ENCODE results near the gene FSTL3. TPM values are rescaled to one million over a fixed set of nuclear protein-coding genes. Genes with fewer than 3 reads are reported as not detected.
"Not testable (repeated sequence)": the region's sequence is repeated elsewhere in the genome, so short reads cannot be mapped to it uniquely, and the experiment has no call there.

Gene FSTL3
- total RNA-seq, result 10 to 100 TPM in 1 of 2 donors, 1 to 10 TPM in 1; 4.1 to 10.1 TPM

DNA sequence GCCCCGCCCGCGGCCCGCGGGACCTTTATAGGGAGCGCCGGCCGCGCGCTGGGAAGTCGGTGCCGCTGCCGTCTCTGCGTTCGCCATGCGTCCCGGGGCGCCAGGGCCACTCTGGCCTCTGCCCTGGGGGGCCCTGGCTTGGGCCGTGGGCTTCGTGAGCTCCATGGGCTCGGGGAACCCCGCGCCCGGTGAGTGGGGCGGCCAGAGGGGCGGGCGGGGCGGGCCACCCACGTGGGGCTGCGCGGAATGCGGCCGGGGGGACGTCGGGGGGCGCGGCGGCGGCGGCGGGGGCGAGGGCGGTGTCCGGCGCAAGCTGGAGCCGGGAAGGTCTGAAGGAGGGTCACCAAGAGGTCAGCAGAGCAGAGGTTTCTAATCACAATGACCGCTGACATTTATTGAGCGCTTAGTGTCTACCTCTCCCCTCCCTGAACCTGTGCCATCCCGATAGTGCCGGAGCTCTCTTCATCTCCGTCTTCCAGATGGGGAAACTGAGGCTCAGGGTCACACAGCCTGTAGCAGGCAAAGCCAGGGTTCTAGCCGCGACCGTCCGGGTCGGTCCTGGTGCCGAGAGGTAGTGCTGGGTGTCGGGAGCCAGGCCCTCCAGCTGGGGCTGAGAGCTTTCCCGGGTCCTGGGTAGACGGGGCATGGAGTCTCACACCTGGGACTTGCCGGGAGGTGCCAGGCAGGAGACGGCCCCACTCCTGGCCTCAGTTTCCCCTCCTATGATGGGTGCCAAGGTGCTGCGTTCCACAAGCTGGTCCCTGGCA lies at the start of gene FSTL3:
Gene FSTL3, plus strand, starts transcription at position 54 of the 767 bp plus-strand sequence. Its CDS starts 32 bp downstream, at position 86.
- H3K27ac Mint-ChIP-seq, result no peak within 1 kb of the TSS
- no peaks in the 10 kb centered on the region for H3K36me3 Mint-ChIP-seq
- no peaks in the 10 kb centered on the region for H3K9me3 Mint-ChIP-seq
- no peak for DNase-seq (ENCODE audit: low spot score in 2 of 2)
- ATAC-seq, result no peak

- DNase-seq (ENCODE audit: low spot score in 2 of 2); ATAC-seq; H3K36me3 Mint-ChIP-seq; H3K27ac Mint-ChIP-seq; H3K9me3 Mint-ChIP-seq: not testable (repeated sequence)
Measured at GRCh38 chr19:626566-626965, 49.6 kb upstream of the FSTL3 start.

GRCh38 chr19:628168-628567 lies 48.0 kb upstream of the FSTL3 start:
- no peak overlapping the region for H3K27ac Mint-ChIP-seq
- DNase-seq (ENCODE audit: low spot score in 2 of 2) (peak in 1 of 2 donors; percentile 40), ATAC-seq (no peak)
- peaks cover 8 to 17% of the 10 kb centered on the region in 2 donors for H3K36me3 Mint-ChIP-seq
- no peaks in the 10 kb centered on the region for H3K9me3 Mint-ChIP-seq

- not testable (repeated sequence) for DNase-seq (ENCODE audit: low spot score in 2 of 2); H3K27ac Mint-ChIP-seq; ATAC-seq; H3K9me3 Mint-ChIP-seq
- H3K36me3 Mint-ChIP-seq, result peaks cover 8 to 17% of the 10 kb centered on the region in 2 donors
Measured at GRCh38 chr19:629515-629914, 46.7 kb upstream of the FSTL3 start.

- ATAC-seq (no peak), DNase-seq (ENCODE audit: low spot score in 2 of 2) (no peak)
- peaks cover 8 to 17% of the 10 kb centered on the region in 2 donors for H3K36me3 Mint-ChIP-seq
- no peaks in the 10 kb centered on the region for H3K9me3 Mint-ChIP-seq
- no peak overlapping the region for H3K27ac Mint-ChIP-seq
Measured at GRCh38 chr19:629961-630714, 46.1 kb upstream of the FSTL3 start.

DNA sequence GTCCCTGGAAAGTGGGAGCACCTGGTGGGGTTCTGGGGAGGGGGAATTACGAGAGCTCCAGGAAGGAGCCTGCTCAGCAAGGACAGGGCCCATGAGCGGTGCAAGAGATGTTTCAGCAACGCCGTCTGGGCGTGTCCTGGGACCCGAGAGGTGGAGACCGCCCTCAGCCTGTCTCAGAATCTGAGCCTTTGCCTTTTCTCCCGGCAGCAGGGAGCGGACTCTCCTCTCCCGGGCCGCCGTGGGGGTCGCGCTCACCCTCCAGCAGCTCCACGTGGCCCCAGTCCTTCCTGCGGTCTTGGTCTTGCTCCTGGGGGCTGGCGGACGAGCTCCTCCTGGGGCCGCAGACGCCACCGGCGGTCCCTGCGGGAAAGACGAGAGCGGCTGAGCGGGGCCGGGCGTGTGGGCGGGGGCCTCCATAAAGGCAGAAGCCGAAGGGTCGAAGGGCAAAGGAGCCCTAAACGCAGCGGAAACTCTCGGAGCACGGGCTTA lies 43.6 kb upstream of the FSTL3 start:
- peak; percentile 50 to 70 for DNase-seq (ENCODE audit: low spot score in 2 of 2)

DNA sequence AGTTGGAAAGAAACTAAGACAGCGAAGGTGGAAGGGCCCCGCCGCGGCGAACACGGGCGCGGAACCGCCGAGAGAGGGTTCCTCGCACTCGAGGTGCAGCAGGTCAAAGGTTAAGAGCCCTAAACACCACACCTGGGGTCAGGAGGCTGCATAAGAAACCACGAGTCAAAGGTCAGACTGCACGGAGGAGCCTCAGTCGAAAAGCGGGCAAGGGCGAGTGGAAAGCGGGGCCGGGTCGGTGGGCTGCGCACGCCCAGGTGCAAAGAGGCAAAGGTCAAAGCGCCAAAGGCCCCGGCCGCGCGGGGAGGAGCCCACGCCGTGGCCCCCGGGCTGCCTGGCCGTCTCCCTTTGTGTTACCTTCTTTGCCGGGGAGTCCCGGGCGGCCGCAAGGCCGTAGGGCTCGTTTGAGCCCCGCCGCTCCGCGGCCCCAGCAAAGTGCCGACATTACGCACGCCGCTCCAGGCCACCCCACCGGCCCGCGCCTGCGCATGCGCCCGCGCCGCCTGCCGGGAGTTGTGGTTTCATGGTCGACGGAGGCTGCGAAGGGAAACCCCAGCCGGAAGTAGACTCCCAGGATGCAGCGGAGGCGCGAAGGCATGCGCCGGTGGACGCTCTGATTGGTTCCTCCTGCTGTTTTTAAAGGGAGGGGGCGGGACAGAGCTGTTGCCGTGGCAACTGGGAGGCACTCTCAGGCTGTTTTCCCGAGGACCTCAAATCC lies 43.0 kb upstream of the FSTL3 start, which contains the start of gene POLRMT:
Gene POLRMT, minus strand, starts transcription at position 470 of the 718 bp plus-strand sequence. Its CDS starts 25 bp downstream, at position 445.
- Mint-ChIP-seq H3K27ac (peak within 1 kb of the TSS; percentile 89 to 97), H3K9me3 (no peaks in the 10 kb centered on the region), H3K36me3 (peaks cover 8 to 13% of the 10 kb centered on the region in 2 donors)
- DNase-seq (ENCODE audit: low spot score in 2 of 2) (peak; percentile 92 to 96), ATAC-seq (peak; percentile 97 to 98)

More for the DNA sequence above, 43.6 kb upstream of the FSTL3 start:
- Mint-ChIP-seq H3K27ac (peak overlapping the region; percentile 89 to 97), H3K9me3 (no peaks in the 10 kb centered on the region), H3K36me3 (peaks cover 8 to 13% of the 10 kb centered on the region in 2 donors)
- peak; percentile 26 to 46 for ATAC-seq

GRCh38 chr19:633786-634639 lies 42.2 kb upstream of the FSTL3 start:
- peak in 1 of 2 donors; percentile 2 for ATAC-seq
- Mint-ChIP-seq H3K9me3 (no peaks in the 10 kb centered on the region), H3K27ac (peak overlapping the region; percentile 87 to 89), H3K36me3 (peaks cover 2 to 9% of the 10 kb centered on the region in 2 donors)
- DNase-seq (ENCODE audit: low spot score in 2 of 2), result no peak

DNA sequence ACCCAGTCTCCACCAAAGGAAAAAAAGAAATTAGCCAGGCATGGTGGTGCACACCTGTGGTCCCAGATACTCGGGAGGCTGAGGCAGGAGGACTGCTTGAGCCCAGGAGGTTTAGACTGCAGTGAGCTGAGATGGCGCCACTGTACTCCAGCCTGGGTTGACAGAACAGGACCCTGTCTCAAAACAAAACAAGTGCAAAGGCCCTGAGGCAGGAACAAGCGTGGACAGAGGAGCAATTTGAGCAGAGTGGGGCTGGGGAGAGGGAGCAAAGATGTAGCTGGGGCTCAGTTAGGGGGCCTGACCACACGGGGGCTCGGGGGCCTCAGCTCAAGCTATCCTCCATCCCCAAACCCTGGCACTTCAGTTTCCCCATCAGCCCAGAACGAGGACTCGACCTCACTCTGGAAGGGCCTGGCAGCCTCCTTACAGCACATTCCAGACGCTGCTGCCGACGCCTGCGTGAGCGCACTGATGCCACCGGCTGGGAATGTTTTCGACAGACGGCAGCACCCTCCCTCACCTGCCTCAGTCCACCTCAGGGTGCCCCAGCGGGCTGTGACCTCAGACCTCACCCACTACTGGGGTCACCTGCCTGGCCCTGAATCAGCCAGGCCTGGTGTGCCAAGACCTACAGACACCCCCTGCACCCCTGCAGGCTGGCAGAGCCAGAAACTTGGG lies 41.1 kb upstream of the FSTL3 start:
- Mint-ChIP-seq H3K36me3 (peaks cover 0 to 7% of the 10 kb centered on the region in 2 donors), H3K9me3 (no peaks in the 10 kb centered on the region), H3K27ac (no peak overlapping the region)
- no peak for DNase-seq (ENCODE audit: low spot score in 2 of 2)
- ATAC-seq, result no peak

GRCh38 chr19:638906-639252 lies 37.3 kb upstream of the FSTL3 start:
- ATAC-seq, result no peak
- no peaks in the 10 kb centered on the region for H3K36me3 Mint-ChIP-seq
- H3K9me3 Mint-ChIP-seq, result no peaks in the 10 kb centered on the region
- H3K27ac Mint-ChIP-seq, result peak overlapping the region in 1 of 2 donors; percentile 64
- DNase-seq (ENCODE audit: low spot score in 2 of 2), result no peak

- DNase-seq (ENCODE audit: low spot score in 2 of 2), result peak; percentile 89 to 95
- peak; percentile 93 to 94 for ATAC-seq
- Mint-ChIP-seq H3K36me3 (no peaks in the 10 kb centered on the region), H3K27ac (peak within 1 kb of the TSS; percentile 45 to 64), H3K9me3 (no peaks in the 10 kb centered on the region)
Measured at GRCh38 chr19:639253-640160, 36.7 kb upstream of the FSTL3 start, which contains the start of gene FGF22. Gene FGF22, plus strand, starts transcription at chr19:639879. Its CDS starts 47 bp downstream, at chr19:639926.

- Mint-ChIP-seq H3K36me3 (no peaks in the 10 kb centered on the region), H3K27ac (no peak overlapping the region), H3K9me3 (no peaks in the 10 kb centered on the region)
- no peak for DNase-seq (ENCODE audit: low spot score in 2 of 2)
- no peak for ATAC-seq
Measured at GRCh38 chr19:640161-640558, 36.0 kb upstream of the FSTL3 start.

- Mint-ChIP-seq H3K27ac (no peak overlapping the region), H3K36me3 (no peaks in the 10 kb centered on the region), H3K9me3 (no peaks in the 10 kb centered on the region)
- ATAC-seq, result no peak
- no peak for DNase-seq (ENCODE audit: low spot score in 2 of 2)
Measured at GRCh38 chr19:640606-641189, 35.5 kb upstream of the FSTL3 start.

DNA sequence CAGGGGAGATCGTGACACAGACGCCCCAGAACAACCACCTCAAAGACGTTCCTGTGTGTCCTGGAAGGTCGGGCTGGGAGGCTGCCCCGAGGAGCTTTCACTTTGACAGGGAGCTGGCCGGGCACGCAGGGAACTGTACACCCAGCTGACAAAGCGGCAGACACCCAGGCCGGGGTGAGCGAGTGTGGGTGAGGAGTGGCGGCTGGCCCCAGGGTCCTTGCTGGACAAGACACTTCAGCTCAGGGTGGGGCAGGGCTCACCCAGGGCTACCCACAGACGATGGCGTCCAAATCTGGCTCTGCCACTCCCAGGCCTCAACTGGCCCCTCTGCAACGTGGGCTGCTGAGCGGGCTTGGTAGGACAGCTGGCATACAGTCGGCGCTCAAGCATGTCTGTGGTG lies 34.5 kb upstream of the FSTL3 start:
- Mint-ChIP-seq H3K9me3 (no peaks in the 10 kb centered on the region), H3K36me3 (no peaks in the 10 kb centered on the region), H3K27ac (no peak overlapping the region)
- no peak for DNase-seq (ENCODE audit: low spot score in 2 of 2)
- ATAC-seq, result no peak
